ENCODE measurements around the gene RAP2B. TPM values are rescaled to one million over a fixed set of nuclear protein-coding genes. Genes with fewer than 3 reads are reported as not detected.

Gene RAP2B
- total RNA-seq, 1 experiment from 2014 or later: 58.2 TPM

DNA sequence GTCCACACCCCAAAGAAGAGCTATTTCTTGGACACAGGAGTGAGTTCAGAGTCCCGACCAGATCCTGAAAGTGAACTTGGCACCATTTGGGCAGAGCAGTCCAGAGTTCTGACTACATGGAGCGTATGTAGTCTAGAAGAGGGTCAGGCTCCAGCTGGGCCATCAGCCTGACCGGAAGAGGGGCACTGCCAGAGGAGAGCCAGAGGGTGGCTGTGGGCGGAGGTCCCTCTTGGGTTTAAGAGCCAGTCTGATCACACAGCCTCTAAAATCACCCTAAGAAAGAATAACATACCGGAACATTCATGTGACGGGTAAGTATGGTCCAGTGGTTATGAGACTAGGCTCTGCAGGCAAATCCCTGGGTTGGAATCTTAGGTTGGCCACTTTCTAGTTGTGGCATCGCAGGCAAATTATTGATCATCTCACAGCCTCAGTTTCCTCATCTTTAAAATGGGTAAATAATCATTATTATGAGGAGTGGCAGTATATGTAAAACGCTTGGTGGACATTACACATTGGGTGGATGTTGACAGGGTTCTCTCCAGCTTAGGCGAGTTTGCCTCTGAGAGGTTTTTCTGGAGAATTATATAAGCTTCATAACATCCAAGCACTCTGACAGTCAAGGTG is 2.1 kb upstream of the RAP2B start:
- no peak for DNase-seq (ENCODE audit: low read depth)

DNA sequence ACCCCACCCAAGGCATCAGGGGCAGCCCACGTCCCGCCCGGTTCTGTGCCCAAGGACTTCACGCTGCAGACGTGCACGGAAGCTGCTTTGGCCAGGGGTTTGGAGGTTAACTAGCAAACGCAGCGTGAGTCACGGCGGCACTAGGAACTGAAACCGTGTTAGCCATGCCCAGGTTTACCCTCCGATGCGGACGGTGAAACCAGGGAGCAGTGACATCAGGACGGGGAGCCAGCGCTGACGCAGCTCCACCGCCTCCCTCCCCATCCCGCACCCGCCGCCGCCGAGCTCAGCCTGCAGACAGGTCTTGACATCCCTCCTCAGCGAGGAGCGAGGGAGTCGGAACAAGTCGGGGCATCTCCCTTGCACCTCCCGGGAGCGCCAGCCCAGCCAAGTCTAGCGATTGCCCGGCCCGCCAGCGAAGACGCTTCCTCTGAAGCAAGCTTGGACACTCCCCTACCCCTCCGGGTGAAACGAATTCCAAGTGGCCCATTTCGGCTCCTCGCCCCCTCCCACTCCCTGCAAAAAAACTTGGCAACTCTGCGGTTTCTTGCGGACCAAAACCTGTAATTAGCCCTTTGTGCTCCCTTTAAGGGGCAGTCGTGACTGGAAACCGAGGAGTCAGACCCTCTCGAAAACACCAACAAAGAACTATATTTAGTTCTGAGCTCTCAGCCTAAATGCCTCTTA is 1.4 kb upstream of the RAP2B start:
- peak; percentile 93 for DNase-seq (ENCODE audit: low read depth)

DNA sequence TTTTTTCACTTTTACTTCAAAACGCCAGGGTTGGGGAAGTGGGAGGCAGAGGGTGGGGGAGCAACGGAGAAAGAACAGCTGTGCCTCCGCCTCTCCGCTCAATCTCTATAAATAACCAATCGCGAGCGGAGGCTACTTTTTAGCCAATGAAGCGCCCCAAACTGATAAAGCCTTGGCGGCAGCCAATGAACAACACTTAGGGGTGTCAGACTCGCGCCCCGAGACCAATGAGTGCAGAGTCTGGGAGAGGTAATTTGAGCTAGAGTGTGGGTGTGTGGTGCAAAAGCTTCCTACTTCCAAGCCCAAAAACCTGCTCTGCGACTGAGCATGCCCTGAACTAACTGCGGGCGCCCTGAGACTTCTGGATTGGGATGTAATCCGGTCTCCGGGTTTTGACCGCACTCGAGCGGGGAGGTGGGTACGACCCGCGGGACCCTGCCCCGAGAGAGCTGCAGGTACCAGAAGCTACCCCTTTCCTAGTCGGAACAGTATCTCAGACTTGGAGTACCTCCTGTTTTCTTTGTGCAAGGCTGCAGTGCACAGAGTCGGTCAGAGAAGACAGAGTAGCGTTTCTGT is 800 bp upstream of the RAP2B start:
- DNase-seq (ENCODE audit: low read depth): peak; percentile 100

DNA sequence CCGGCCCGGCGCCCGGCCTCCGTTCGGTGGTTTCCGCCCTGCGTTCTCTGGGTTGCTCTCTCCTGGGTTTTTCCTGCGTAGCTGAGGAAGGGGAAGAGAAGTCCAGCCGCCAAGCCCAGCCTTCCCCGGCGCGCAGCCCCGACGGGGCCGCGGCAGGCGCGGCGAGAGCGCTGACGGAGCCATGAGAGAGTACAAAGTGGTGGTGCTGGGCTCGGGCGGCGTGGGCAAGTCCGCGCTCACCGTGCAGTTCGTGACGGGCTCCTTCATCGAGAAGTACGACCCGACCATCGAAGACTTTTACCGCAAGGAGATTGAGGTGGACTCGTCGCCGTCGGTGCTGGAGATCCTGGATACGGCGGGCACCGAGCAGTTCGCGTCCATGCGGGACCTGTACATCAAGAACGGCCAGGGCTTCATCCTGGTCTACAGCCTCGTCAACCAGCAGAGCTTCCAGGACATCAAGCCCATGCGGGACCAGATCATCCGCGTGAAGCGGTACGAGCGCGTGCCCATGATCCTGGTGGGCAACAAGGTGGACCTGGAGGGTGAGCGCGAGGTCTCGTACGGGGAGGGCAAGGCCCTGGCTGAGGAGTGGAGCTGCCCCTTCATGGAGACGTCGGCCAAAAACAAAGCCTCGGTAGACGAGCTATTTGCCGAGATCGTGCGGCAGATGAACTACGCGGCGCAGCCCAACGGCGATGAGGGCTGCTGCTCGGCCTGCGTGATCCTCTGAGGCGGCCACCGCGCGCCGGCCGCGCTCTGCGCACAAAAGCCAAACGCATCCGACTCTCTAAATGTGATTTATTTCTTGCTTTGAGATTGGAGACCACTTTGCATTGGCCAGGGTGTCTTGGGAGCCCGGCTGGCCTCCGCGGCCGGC is 727 bp downstream of the RAP2B start:
- DNase-seq (ENCODE audit: low read depth): peak; percentile 52

DNA sequence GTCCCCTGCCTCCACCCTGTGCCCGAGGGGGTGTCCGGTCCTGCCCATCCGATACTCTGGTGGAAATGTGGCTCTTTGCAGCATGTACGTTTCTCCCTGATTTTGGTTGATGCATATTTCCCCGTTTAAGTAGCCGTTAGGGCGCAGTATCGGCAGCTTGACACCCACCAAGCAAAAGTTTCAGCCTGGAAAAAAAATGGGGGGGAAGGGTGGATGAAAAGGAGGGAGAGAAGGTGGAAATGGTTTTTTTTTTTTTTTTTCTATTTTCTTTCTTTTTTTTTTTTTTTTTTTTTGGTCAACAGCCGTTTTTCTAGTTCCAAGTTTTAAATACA is 1.3 kb downstream of the RAP2B start:
- DNase-seq (ENCODE audit: low read depth): peak; percentile 62

DNA sequence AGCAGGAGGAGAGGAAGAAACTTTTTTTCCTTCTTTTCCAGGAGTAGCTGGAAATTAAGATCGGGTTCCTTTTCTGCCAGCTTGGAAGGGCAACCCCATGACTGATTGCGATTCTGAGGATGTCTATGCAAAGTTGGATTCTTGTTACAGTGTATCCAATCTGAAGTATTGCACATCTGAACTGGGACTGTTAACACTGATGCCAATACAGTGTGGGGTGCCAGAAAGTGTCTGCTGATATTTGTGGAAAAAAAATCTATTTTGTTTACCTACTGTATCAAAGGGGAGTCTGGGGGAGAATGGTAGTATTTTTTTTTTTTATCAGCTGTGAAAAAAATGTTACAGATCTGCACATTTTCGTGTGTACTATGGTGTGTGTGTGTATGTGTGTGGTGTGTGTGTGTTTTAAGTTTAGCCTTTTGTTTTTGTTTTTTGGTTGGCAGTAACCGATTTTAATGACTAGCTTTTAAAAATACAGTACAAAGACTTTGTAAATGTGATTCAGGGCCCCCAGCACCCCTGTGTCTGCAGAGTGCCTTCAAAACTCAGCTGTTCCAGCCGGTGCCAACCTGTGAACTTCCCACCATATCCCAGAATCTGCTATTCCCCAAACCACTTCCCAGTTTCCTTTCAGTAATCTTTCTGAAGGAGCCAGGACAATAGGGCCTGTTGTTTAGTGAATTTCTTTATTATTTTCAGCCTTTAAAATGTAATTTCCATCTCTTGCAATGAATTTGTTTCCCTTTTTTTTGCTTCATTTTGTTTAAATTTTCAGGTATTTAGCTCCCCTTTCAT is 1.9 kb downstream of the RAP2B start:
- DNase-seq (ENCODE audit: low read depth): peak; percentile 50

DNA sequence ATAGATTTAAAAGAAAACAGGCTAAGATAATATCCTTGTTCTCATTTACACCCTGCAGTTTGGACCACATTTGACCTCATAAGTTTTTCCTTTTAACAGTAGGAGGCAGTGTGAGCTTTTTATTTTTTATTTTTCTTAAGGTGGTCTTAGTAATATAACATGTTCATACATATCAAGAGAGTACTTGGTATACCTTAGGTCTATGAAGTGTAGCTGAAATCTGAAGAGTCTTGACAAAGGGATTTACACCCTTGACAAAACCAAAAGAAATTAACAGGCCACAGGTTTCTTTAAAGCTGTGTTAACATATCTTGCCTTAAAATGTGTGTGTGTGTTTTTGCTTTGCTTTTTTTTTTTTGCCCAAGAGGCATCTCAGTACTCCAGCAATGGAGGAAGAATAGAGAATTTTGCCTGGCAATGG is 3.2 kb downstream of the RAP2B start:
- peak; percentile 69 for DNase-seq (ENCODE audit: low read depth)

DNA sequence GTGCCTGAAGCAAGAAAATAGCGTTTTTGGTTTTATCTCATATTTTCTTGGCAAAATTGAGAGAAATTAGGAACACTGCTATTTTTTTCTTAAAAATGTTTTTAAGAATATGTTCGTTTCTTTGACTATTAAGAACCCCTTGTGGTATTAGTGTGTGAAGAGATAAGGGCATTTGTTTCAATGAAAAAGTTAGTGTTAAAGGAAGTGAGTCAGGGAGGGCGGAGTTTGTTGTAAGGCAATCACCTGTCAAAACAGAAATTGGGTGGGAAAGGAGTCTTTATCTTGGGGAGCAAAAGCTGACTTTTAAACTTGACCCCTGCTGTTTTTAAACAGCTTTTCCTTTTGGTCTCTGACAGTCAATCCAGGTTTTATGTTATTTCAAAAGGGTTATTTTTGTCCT is 4.2 kb downstream of the RAP2B start:
- DNase-seq (ENCODE audit: low read depth): peak; percentile 69

DNA sequence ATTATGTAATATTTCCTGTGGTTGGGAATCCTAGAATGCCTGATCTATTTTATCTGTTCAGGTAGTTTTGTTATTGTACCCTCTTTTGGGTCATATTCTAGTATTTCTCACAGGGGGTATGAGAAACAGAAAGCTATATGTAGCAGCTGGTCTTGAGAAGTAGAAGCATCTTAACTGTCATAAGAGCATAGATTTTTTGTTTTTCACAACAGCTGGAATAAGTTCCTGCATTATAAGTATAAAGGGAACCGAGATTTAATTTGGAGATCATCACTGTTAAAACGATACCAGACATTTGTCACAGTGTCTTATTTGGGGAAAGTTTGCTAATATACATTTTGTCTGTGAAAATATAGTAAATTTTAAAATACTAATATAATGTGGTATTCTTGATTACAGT is 4.8 kb downstream of the RAP2B start:
- DNase-seq (ENCODE audit: low read depth): no peak

- DNase-seq (ENCODE audit: low read depth): no peak
These were observed 7.9 kb downstream of the RAP2B start for GRCh38 chr3:153169793-153170383.

GRCh38 chr3:153171256-153171655 is 9.2 kb downstream of the RAP2B start:
- DNase-seq (ENCODE audit: low read depth): no peak

DNA sequence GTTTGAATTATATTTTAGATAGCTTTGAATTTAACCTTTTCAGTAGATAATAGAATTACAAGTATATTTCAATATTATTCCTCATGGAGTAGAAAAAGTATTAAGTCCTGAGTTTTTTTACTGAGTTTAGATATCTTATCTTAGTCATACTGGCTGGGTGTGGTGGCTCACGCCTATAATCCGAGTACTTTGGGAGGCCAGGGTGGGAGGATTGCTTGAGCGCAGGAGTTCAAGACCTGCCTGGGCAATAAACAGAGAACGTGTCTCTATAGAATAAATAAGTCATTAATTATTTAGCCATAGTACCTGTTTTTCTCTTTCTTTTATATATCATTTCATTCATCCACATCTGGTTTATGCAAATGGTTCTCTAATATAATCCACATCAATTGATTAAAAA is 9.9 kb downstream of the RAP2B start:
- no peak for DNase-seq (ENCODE audit: low read depth)

DNA sequence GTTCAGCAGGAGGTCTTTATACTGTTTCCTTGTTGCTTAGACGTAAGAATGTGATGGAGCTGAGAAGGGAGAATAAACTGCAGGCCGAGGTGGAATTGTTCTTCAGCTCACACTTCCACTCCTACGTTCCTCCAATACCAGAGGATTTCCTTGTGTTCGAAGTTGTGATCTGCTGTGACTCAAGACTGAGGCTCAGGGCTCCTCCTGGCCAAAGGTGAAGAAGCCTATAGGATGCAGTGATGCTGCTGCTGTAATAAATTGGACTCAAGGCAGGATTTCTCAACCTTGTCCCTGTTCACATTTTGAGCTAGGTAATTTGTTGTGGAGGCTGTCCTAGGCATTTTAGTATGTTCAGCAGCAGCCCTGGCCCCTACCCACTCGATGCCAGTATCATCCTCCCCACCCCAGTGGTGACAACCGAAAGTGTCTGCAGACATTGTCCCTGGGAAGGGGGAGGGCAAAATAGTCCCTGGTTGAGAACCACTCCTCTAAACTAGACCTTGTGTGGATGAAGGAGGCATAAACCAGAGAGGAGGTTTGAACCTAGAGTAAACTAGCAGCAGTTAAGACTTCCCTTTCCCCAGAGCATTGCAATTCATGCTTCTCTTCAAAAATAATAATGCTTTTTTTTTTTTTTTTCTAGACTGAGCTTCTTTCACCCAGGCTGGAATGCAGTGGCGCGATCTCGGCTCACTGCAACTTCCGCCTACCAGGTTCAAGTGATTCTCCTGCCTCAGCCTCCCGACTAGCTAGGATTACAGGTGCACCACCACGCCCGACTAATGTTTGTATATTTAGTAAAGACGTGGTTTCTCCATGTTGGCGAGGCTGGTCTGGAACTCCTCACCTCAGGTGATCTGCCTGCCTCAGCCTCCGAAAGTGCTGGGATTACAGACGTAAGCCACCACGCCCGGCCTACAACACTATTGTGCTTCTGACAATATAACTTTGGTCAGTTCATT is 11.1 kb downstream of the RAP2B start:
- no peak for DNase-seq (ENCODE audit: low read depth)

DNA sequence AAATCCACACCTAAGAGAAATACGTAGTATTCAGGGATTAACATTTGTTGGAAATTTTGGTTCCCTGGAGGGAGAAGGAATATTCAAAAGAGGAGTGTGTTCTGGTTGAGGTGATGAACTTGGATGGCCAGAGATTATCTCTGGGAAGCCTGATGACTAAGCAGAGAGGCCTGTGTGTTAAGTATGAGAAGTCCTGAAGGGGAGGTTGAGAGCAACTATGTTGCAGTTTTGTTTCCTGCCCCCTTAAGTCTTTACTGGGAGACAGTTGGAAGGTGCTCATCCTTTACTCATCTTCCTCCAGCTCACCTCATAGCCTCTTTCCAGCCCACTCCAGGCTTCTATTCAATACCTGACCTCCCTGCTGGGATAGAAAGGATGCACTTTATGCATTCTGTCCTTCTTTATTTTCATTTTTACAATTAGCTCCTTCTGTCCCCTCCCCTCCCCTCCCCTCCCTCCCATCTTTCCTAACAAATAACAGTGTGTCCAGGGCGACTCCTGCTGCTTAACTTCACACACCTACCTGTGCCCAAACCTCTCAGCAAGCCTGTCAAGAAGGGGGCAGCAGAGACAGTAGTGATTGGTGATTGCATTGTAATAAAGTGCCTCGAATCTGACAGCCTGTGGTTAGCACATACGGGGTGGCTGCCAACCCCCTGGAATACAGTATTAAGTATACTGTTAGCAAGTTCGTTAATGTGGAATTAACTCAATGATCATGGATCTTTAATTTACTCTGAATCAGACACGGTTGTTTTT is 11.9 kb downstream of the RAP2B start:
- DNase-seq (ENCODE audit: low read depth): peak; percentile 84

DNA sequence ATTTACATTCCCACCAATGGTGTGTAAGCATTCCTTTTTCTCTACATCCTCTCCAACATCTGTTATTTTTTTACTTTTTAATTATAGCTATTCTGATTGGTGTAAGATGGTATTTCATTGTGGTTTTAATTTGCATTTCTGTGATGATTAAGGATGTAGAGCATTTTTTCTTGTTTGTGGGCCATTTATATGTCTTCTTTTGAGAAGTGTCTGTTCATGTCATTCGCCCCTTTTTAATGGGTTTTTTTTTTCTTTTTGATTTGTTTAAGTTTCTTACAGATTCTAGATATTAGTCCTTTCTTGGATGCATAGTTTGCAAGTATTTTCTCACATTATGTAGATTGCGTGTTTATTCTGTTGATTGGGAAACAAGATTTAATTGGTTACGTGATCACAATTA is 14.2 kb downstream of the RAP2B start:
- no peak for DNase-seq (ENCODE audit: low read depth)

DNA sequence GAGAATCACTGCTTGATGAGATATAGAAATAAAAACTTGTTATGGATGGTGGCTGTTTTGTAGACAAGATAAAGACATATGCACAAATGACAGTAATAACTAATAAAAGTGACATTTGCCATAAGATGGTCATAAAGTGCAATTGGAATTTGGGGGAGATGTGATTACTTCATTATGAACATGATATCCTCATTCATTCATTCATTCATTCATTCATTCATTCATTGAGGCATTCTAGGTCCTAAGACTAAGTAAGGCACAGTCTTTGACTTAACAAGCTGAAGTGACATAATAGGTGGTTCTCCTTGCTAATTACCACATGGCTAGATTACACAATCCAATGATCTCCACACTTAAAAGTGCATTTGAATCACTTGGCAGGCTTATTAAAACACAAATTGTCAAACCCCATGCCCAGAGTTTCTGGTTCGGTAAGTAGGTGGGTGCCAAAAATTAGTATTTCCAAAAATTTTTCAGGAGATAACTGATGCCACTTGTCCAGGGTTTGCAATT is 18.9 kb downstream of the RAP2B start:
- DNase-seq (ENCODE audit: low read depth): no peak

DNA sequence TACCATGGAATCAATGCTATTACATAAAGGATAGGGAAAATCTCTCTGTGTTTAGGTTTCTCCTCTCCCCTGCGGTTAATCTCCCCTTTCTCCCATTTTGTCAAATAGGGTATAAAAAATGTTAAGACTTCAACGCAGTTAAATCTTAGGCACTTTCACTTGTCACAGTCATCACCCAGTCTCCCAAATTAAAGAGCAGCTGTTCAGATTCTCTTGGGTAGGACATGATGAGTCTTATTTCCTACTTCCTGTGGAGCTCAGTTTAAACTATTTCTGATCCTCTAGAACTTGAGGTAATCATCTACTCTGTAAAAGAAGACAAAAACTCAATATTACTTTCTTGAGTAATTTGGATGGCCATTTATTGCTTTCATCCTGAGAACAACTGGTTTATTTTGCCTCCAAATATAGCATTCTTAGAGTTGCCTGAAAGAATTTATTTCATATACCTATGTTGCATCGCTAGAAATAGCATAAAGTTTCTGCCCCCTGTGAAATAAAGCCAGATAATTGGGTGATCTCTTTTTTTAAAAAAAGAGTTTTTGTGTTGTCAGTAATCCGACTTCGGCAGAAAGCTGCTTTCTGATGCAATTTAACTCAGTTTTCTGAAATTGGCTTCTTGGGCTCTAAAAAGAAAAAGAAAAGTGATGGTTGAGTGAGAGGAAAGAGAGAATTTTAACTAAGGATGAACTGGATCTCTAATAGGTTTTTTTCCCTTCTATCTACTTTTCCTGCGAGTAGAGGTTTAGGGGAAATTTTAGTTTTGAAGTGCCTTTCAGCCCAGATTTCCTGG is 20.7 kb downstream of the RAP2B start:
- peak; percentile 41 for DNase-seq (ENCODE audit: low read depth)

GRCh38 chr3:153190923-153191322 is 28.9 kb downstream of the RAP2B start:
- DNase-seq (ENCODE audit: low read depth): no peak

Measured in HT1080 (cell line).